Sigmoid colon (tissue), 4 donors: ENCODE data around the gene FAT2.
"Not testable (repeated sequence)": the region's sequence is repeated elsewhere in the genome, so short reads cannot be mapped to it uniquely, and the experiment has no call there.

Source experiments
- CTCF ChIP-seq, 4 experiments: fragments of 450-650 bp in 3 of 4; fragments of 200-600 bp in 1 of 4; IDR thresholded peaks; one replicate each; pipeline ENCODE4 v1.5.1; 2016 to 2019; ENCODE audit warnings: antibody characterized with exemption in 4 of 4, mild to moderate bottlenecking in 3 of 4, moderate library complexity in 2 of 4
- EP300 ChIP-seq, 4 donors: sonication (generic); formaldehyde crosslinking; IDR thresholded peaks; one replicate each; pipeline ENCODE4 v1.6.1; 2017; ENCODE audit warnings: antibody characterized with exemption in 4 of 4
- POLR2A ChIP-seq, 2 donors: fragments of 450-650 bp; IDR thresholded peaks; one replicate each; pipeline ENCODE4 v1.6.1; 2016; ENCODE audit warnings: antibody characterized with exemption in 2 of 2, mild to moderate bottlenecking in 2 of 2, moderate library complexity in 2 of 2

GRCh38 chr5:151579146-151579545 is 12.0 kb downstream of the FAT2 start:
- not testable (repeated sequence) for TF ChIP-seq POLR2A, CTCF, EP300 (IDR thresholded peaks at IDR 0.05)
